HG03108 (cell line): Measurements from ENCODE around the gene ANKS1A.
"Not testable (repeated sequence)": the region's sequence is repeated elsewhere in the genome, so short reads cannot be mapped to it uniquely, and the experiment has no call there.

ENCODE experiments used
- ATAC-seq: cut with Tn5 transposase; IDR thresholded peaks from one replicate; pipeline ENCODE4 v1.9.1; 2021; ENCODE audit warnings: moderate library complexity; ENCODE audit not compliant: unreplicated experiment

The ANKS1A gene, protein sequence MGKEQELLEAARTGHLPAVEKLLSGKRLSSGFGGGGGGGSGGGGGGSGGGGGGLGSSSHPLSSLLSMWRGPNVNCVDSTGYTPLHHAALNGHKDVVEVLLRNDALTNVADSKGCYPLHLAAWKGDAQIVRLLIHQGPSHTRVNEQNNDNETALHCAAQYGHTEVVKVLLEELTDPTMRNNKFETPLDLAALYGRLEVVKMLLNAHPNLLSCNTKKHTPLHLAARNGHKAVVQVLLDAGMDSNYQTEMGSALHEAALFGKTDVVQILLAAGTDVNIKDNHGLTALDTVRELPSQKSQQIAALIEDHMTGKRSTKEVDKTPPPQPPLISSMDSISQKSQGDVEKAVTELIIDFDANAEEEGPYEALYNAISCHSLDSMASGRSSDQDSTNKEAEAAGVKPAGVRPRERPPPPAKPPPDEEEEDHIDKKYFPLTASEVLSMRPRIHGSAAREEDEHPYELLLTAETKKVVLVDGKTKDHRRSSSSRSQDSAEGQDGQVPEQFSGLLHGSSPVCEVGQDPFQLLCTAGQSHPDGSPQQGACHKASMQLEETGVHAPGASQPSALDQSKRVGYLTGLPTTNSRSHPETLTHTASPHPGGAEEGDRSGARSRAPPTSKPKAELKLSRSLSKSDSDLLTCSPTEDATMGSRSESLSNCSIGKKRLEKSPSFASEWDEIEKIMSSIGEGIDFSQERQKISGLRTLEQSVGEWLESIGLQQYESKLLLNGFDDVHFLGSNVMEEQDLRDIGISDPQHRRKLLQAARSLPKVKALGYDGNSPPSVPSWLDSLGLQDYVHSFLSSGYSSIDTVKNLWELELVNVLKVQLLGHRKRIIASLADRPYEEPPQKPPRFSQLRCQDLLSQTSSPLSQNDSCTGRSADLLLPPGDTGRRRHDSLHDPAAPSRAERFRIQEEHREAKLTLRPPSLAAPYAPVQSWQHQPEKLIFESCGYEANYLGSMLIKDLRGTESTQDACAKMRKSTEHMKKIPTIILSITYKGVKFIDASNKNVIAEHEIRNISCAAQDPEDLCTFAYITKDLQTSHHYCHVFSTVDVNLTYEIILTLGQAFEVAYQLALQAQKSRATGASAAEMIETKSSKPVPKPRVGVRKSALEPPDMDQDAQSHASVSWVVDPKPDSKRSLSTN

DNA sequence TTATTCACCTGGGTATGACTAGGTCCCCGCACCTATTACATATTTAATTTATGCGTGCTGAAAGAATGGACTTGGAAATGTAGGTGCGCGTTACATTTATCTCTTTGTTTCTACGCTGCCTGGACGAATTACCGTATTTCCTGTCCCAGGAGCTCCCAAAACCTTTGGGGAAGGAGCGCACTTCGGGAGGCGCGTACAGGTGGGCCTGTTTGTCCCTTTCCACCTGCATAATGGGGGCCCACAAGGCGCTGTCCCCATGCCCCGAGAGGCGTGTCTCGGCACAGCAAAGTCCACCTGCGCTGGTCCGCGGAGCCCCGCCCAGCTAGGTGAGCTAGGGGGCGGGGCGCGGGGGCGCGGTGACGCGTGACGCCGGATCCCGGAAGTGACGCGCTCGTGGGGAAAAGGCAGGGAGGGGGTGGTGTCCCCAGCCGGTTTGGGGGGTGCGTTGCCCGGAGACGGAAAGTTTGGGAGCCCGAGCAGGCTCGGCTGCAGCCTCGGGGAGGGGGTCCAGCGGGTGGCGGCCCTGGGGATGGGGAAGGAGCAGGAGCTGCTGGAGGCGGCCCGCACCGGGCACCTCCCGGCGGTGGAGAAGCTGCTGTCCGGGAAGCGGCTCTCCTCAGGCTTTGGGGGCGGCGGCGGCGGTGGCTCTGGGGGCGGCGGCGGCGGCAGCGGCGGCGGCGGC is at the start of gene ANKS1A:
Gene ANKS1A (plus strand): TSS at position 382 of the 682 bp plus-strand sequence. CDS start 148 bp downstream, at position 530.
- ATAC-seq, result no peak

DNA sequence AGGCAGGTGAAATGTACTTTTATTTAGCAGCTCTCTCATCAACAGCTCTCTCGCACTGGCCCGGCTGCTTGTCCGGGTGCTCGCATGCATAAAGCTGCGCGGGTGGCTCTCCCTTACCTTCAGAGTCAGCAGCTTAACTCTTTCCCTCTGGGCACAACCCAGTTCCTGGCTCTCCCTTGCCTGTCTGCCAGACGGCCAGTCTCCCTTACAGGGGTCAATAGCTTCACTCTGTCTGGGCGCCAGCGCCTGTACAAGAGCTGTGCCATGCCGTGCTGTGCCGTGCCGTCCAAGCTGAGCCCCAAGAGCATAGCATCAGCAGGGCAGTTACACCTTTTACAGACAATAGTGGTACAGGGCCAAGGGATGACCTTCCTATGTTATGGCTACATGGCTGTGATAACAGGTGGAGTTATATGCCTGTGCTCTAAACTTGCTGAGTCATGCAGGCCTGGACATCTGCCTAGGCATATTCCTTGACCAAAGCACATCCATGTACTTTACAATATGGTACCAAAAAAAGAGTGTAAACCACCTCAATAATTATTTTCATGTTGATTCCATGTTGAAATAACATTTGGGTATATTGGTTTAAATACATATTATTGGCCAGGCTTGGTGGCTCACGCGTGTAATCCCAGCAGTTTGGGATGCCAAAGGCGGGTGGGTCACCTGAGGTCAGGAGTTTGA is 49.2 kb upstream of the ANKS1A start:
- ATAC-seq, result no peak

DNA sequence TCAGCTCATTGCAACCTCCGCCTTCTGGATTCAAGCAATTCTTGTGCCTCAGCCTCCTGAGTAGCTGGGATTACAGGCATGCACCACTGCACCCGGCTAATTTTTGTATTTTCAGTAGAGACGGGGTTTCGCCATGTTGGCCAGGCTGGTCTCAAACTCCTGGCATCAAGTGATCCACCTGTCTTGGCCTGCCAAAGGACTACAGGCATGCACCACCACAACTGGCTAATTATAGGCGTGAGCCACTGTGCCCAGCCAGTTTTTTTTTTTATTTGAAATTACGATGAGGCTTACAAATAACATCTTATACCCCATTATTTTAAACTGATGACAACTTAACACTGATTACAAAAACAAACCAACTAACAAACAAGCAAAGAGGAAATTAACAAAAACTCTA is 40.0 kb upstream of the ANKS1A start:
- not testable (repeated sequence) for ATAC-seq

DNA sequence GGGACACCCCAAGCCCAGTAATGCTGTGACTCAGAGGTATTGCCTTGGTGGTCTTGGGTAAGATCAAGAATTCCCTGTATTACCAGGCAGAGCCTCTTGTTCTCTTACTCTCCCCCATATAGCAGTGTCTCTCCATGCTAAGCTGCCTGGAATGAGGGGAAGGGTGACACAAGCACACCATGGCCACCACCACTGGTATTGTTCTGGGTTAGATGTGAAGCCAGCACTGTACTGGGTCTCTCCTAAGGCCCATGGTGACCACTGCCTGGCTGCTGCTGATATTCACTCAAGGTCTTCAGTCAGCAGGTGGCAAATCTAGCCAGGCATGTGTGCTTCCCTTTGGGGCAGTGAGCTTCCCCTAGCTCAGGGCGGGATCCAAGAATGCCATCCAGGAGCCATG is 37.7 kb upstream of the ANKS1A start:
- ATAC-seq, result no peak

DNA sequence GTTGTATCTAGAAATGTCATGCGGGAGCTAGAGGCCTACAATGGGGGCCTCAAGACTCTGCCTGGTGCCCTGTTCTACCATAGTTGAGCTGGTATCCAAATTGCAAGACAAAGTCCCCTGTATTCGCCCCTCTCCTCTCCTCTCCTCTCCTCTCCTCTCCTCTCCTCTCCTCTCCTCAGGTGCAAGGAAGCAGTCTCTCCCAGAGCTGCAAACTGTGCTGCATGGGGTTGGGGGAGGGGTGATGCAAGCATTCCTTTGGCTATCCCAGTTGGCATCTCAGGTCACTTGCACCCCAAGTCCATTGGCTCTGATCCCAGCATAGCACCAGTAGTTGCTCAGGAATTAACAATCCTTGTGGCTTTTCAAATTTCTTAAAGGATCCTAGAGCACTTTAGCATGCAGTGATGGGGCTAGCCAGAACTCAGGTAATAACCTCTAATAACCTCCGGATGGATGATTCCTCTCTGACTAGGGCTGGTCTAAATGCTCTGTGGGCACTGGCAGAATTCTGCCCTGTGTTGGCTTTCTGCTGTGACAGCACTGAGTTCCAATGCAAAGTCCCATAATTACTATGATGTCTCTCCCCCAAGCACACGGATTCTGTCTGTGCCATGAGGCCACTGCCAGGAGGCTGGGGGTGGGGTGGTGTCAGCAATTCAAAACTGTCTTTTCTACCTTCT is 36.5 kb upstream of the ANKS1A start:
- no peak for ATAC-seq

DNA sequence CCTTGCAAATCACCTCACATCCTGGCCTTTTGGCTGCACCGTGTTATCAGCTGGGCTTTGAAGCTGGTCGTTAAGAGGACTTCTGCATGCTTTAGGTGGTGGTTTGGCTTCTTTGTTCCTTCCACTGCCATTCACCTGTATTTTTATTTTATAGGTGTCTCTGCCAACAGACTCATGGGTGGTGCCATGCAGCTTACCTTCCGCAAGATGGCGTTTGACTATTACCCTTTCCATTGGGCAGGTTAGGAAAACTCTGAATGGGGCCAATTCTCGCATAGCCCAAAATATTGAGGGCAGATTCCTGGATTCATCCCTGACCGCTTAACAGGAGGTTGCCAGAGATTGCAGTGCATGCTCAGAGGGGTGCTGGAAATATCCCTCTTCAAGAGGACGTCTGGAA is 33.6 kb upstream of the ANKS1A start:
- ATAC-seq, result no peak

DNA sequence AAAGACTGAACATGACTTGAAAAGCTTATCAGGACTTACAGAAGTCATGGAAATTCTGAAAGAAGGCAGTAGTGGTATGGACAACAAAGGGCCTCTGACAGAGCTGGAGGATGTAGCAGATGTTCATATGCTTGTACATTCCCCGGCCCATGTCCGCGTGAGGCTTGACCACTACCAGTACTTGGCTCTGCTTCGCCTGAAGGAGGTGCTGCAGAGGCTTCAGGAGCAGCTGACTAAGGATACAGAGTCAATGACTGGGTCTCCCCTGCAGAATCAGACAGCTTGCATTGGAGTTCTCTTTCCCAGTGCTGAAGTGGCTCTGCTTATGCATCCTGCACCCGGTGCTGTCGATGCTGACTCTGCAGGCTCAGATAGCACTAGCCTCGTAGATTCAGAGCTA is 30.4 kb upstream of the ANKS1A start:
- no peak for ATAC-seq

DNA sequence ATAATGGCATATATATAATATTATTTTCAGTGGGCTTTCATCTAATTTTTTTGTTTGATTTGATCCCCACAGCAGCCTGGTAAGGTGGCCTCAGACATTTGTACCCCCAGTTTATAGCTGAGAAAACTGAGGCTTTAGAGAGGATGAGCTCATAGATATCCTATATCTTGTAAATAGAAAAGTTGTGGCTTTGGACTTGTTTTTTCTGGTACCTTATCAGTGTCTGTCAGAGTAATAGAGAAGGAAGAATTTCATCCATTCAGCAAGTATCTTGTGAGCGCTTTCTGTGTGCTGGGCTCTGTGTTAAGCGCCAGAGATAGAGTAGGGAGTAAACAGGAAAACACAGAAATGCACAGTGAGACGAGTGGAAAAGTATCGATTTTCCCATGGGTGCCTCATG is 29.1 kb upstream of the ANKS1A start:
- ATAC-seq, result no peak

DNA sequence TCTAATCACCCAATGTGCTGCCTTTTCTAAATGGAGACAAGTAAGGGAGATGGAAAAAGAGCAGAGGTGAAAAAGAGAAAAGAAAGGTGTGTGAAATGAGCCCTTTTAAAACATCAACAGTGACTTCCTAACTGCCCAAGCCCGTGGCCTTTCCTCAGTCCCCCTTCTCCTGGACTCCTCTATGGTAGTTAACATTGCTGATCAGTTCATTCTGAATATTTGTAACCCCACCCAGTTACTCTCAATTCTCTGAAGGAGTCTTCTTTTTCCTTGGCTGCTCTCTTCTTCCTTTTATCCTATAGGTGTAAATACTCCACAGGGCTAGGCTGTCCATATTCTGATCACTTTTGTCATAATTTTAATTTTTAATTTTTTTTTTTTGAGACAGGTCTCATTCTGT is 28.3 kb upstream of the ANKS1A start:
- ATAC-seq, result no peak

DNA sequence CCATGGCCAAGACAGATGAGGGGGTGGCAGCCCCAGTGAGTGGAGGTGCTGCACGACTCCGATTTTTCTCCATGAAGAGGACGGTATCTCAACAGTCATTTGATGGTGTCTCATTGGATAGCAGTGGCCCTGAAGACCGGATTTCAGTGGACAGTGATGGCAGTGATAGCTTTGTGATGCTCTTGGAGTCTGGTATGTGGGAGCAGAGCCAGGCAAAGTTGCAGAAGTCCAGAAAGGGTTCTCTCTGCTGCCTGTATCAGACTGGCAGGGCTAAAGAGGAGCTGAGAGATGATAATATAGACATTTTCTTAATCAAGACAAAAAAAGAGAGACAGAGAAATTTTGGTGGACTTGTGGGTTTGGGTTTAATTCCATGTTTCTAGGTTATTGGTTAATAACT is 25.0 kb upstream of the ANKS1A start:
- ATAC-seq, result no peak

DNA sequence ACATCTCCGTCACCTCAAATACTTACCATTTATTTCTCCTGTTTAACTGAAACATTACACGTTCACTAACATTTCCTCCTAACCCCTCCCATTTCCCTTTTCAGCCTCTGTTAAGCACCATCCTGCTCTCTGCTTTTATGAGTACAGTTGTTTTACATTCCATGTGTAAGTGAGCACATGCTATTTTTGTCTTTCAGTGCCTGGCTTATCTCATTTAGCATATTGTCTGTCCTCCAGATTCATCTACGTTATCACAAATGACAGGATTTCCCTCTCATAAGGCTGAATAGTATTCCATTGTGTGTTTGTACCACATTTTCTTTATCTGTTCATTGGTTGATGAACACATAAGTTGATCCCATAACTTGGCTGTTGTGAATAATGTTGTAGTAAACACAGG is 23.9 kb upstream of the ANKS1A start:
- no peak for ATAC-seq

DNA sequence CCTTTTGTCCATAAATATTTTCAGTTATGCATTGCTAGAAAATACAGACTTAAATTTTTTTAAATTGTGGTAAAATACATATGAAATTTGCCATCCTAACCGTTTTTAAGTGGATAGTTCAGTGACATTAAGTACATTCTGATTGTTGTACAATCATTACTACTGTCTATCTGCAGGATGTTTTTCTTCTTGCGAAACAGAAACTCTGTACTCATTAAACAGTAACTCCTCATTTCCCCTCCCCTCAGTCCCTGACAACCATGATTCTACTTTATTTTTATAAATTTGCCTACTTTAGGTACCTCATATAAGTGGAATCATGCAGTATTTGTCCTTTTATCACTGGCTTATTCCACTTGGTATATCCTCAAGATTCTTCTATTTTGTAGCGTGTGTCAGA is 22.5 kb upstream of the ANKS1A start:
- no peak for ATAC-seq

DNA sequence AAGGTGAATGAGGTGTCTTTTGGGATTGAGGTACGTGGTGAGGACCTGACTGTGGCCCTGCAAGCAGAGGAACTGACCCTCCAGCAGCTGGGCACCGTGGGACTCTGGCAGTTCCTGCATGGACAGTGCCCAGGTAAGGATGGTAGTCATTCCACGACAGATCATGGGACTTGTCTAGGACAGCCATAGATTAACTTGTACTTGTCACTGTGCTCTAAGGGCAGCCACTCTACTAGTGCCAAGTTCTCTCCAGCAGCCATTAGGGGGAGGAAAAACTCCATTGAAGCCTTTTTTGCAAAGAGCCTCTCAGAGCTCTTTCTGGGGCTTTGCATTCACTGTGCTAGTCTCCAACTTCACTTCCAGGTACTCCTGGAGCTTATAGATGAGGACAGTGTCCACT is 21.6 kb upstream of the ANKS1A start:
- ATAC-seq, result no peak

DNA sequence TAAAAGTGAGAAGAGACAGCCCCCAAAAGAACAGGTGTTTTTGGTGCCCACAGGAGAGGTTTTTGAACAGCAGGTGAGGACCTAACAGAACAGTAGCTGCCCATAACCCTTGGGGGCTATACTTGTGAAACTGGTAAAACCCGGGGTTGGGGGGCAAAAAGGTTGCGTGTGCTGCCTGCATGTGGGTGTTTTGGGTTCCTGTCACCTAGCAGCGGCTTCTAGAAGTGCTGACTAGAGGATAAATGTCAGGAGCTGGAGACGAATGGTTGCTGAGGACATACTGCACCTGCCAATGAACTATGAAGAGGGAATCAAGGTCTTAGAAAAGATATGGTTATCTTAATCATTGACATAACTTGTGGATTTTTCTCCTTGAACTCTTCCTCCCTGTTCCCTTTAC is 17.2 kb upstream of the ANKS1A start:
- no peak for ATAC-seq

DNA sequence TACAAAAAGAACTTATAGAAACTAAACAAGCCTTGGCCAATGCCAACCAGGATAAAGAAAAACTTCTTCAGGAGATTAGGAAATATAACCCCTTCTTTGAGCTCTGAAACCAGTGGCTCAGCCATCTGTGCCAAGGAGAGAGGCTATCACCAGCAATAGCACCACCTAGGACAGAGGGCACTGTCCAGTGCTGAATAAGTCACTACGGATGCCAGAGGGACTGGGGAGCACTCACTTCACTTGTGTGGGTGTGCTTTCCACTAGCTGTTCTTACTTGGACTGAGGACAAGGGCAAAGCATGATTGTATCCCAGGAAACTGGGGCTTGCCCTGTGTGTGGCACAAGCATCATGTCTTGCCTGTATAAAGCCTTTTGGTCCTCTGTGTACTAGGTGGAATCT is 16.7 kb upstream of the ANKS1A start:
- ATAC-seq, result no peak

DNA sequence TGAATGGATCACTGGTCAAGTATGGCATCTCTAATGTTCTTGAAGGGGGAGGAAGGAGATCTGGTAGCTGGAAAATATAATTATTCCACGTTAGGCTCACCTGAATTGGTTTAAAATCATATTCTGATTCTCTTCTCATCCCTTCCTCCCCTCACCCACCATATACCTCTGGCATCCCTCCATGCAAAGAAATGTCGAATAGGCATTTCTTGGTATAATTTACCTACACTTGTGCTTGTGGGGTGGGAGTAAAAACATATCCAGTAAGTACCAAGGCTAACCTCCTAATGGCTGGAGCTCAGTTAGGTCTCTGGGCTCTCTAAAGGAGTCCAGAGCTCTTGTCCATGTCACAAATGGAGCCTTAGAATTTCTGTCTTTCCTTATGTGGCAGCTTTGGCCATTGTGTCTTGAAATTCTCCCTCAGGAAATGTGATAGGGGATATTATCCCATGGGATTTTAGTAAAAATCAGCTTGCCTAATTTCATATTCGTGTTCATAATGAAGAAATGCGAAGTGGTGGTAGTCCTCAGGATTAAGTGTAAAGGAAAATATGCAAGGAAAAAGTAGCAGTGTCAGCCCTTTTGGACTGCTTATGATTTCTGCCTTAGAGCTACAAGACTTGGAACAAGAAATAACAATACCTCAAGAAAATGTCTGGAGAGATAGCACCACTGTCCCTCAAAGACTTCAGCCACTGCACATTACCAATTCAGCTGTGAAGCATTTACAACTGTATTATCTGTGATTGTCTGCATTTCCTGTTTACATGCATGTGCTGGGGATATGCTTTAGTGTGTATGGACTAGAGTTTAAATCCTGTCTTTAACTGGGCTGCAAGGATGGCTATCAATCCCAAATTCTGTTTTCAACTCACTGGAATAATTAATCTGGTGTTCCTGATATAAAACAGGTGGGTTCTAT is 13.5 kb upstream of the ANKS1A start:
- no peak for ATAC-seq

DNA sequence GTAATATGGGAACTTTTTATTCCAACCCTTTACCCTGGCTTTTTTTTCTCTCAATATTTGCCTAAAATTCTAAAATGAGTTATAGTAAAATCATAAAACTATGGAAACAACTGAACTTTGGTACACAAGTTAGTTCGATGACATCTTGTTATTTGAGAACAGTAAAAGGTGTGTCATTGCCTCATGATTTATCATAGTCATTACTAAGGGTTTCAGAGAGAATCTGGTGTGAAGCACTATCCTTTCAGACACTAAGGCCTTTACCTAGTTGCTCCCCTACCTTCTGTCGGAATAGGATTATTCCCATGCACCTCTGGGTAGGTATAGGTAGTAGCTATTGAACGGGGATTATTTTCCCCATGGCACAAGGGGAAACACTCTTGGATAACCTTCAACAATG is 12.6 kb upstream of the ANKS1A start:
- no peak for ATAC-seq

DNA sequence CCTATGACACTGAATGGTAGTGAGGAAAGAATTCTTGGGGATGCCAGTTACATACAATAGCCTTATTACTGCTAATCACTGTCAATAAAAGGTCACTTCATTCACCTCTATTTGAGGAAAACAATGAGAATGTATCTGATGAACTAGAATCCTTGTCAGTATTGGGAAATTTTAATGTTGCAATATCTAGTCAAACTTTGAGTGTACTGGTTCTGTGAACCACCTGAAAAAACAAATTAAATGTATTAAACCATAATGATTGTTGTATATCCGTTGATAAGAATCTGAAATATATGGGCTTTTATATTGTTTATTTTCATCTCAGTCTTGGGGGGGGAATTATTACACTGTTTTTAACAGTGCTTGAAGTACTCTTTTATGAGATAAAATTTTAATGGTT is 11.8 kb upstream of the ANKS1A start:
- no peak for ATAC-seq
